NCI-H2171 (cell line): ENCODE measurements around the gene H2BW2.
"Not testable (repeated sequence)": the region's sequence is repeated elsewhere in the genome, so short reads cannot be mapped to it uniquely, and the experiment has no call there.

ENCODE experiments used
- DNase-seq: peaks from one replicate; lab custom pipeline; 2025; lab: John Stamatoyannopoulos, UW

Gene H2BW2

GRCh38 chrX:104039689-104040505 lies at the start of gene H2BW2:
H2BW2 (plus strand) TSS chrX:104039956; CDS start chrX:104039995, 39 bp downstream.
- no peak for DNase-seq

GRCh38 chrX:103999234-103999633 lies 40.5 kb upstream of the H2BW2 start:
- DNase-seq = no peak

- DNase-seq = no peak
These were observed 30.9 kb upstream of the H2BW2 start for GRCh38 chrX:104008831-104009230.

- DNase-seq = no peak
These were observed 26.6 kb upstream of the H2BW2 start for GRCh38 chrX:104013158-104013557.

GRCh38 chrX:104013606-104014005 lies 26.1 kb upstream of the H2BW2 start, which contains the start of gene H2BW1:
H2BW1 (minus strand) TSS chrX:104013708; CDS start chrX:104013576, 132 bp downstream.
- DNase-seq = no peak

- DNase-seq = not testable (repeated sequence)
These were observed 24.2 kb upstream of the H2BW2 start for GRCh38 chrX:104015576-104015975.

- DNase-seq = no peak
These were observed 21.6 kb upstream of the H2BW2 start for GRCh38 chrX:104018126-104018525.

- no peak for DNase-seq
These were observed 1.2 kb downstream of the H2BW2 start for GRCh38 chrX:104041003-104041402.

- no peak for DNase-seq
These were observed 5.9 kb downstream of the H2BW2 start for GRCh38 chrX:104045642-104046041.

GRCh38 chrX:104047171-104047570 lies 7.4 kb downstream of the H2BW2 start:
- no peak for DNase-seq

- not testable (repeated sequence) for DNase-seq
These were observed 15.2 kb downstream of the H2BW2 start for GRCh38 chrX:104054956-104055355.

GRCh38 chrX:104062636-104063035 lies 22.9 kb downstream of the H2BW2 start:
- not testable (repeated sequence) for DNase-seq

GRCh38 chrX:104075778-104076445 lies 36.2 kb downstream of the H2BW2 start, which contains the start of gene TMSB15C:
TMSB15C (minus strand) TSS chrX:104076236.
- DNase-seq = not testable (repeated sequence)

- DNase-seq = not testable (repeated sequence)
These were observed 38.1 kb downstream of the H2BW2 start for GRCh38 chrX:104077854-104078253.

GRCh38 chrX:104084063-104084462 lies 44.3 kb downstream of the H2BW2 start:
- DNase-seq = no peak

- DNase-seq = no peak
These were observed 45.0 kb downstream of the H2BW2 start for GRCh38 chrX:104084534-104085277.

- DNase-seq = no peak
These were observed 45.7 kb downstream of the H2BW2 start for GRCh38 chrX:104085477-104085876.

- DNase-seq = no peak
These were observed 46.2 kb downstream of the H2BW2 start for GRCh38 chrX:104085919-104086318.
